Ascending aorta (tissue), 2 donors: ENCODE results near the gene SDK2. TPM values are rescaled to one million over a fixed set of nuclear protein-coding genes. Genes with fewer than 3 reads are reported as not detected.

Experiments
- DNase-seq, 2 donors: peaks; one replicate each; pipeline ENCODE4 v3.0.0-alpha.2; 2019; ENCODE audit warnings: low spot score in 2 of 2
- H3K27ac ChIP-seq, 2 donors: fragments of 200-600 bp; sonication (generic); one replicate each; pipeline ENCODE4 v1.5.1; 2016 to 2017; ENCODE audit warnings: mild to moderate bottlenecking in 1 of 2
- H3K27me3 ChIP-seq: fragments of 200-600 bp; sonication (generic); one replicate; pipeline ENCODE4 v1.5.1; 2017
- H3K36me3 ChIP-seq, 2 donors: fragments of 200-600 bp; sonication (generic); one replicate each; pipeline ENCODE4 v1.5.1; 2016
- H3K4me1 ChIP-seq, 2 donors: fragments of 200-600 bp; sonication (generic); one replicate each; pipeline ENCODE4 v1.5.1; 2016 to 2017; ENCODE audit warnings: mild to moderate bottlenecking in 1 of 2
- H3K4me3 ChIP-seq, 2 donors: fragments of 200-600 bp; sonication (generic); one replicate each; pipeline ENCODE4 v1.5.1; 2016 to 2017; ENCODE audit warnings: mild to moderate bottlenecking in 1 of 2
- H3K9me3 ChIP-seq, 2 donors: fragments of 200-600 bp; sonication (generic); one replicate each; pipeline ENCODE4 v1.5.1; 2016
- CTCF ChIP-seq, 3 experiments: fragments of 200-600 bp in 2 of 3; fragments of 450-650 bp in 1 of 3; sonication (generic) in 2 of 3; IDR thresholded peaks; one replicate each; pipeline ENCODE4 v1.5.1; 2016 to 2019; ENCODE audit warnings: antibody characterized with exemption in 3 of 3, mild to moderate bottlenecking in 1 of 3, moderate library complexity in 1 of 3
- intact Hi-C: fragments of 100-400 bp; cut with DNase I; formaldehyde crosslinking; loops from one replicate; pipeline ENCODE4 v1.15.1; 2023
- total RNA-seq: library from RNA; depleted of rRNA; stranded (reverse); fragments of >200 nt; gene quantifications from one replicate; pipeline ENCODE4 v1.1.0, GENCODE V29; 2016

SDK2 gene
- total RNA-seq, 1 donor from 2014 or later = 8.1 TPM

GRCh38 chr17:73393962-73394361 lies 250.3 kb downstream of the SDK2 start:
- DNase-seq = no peak
- intact Hi-C loops = no loop called here
- no peaks in the 10 kb centered on the region for H3K27me3 ChIP-seq
- H3K36me3 ChIP-seq = no peaks in the 10 kb centered on the region
- no peaks in the 10 kb centered on the region for H3K4me1 ChIP-seq
- no peak overlapping the region for H3K27ac ChIP-seq
- H3K4me3 ChIP-seq = no peak overlapping the region
- no peak for TF ChIP-seq CTCF (IDR thresholded peaks at IDR 0.05)
- no peaks in the 10 kb centered on the region for H3K9me3 ChIP-seq

- Histone ChIP-seq H3K27me3 (no peaks in the 10 kb centered on the region), H3K9me3 (no peaks in the 10 kb centered on the region), H3K27ac (no peak overlapping the region), H3K4me3 (no peak overlapping the region), H3K4me1 (no peaks in the 10 kb centered on the region), H3K36me3 (no peaks in the 10 kb centered on the region)
- intact Hi-C loops = no loop called here
- TF ChIP-seq CTCF (IDR thresholded peaks at IDR 0.05) = no peak
- no peak for DNase-seq
These were observed 250.9 kb downstream of the SDK2 start for GRCh38 chr17:73393381-73393780.

- no peaks in the 10 kb centered on the region for H3K4me1 ChIP-seq
- TF ChIP-seq CTCF (IDR thresholded peaks at IDR 0.05) = no peak
- intact Hi-C loops = no loop called here
- no peak overlapping the region for H3K27ac ChIP-seq
- H3K27me3 ChIP-seq = no peaks in the 10 kb centered on the region
- no peak overlapping the region for H3K4me3 ChIP-seq
- no peak for DNase-seq
- no peaks in the 10 kb centered on the region for H3K36me3 ChIP-seq
- no peaks in the 10 kb centered on the region for H3K9me3 ChIP-seq
These were observed 252.6 kb downstream of the SDK2 start for GRCh38 chr17:73391331-73392265.

GRCh38 chr17:73390851-73391250 lies 253.4 kb downstream of the SDK2 start:
- no peak overlapping the region for H3K27ac ChIP-seq
- no peaks in the 10 kb centered on the region for H3K9me3 ChIP-seq
- DNase-seq = no peak
- no peaks in the 10 kb centered on the region for H3K27me3 ChIP-seq
- no peak for TF ChIP-seq CTCF (IDR thresholded peaks at IDR 0.05)
- intact Hi-C loops = no loop called here
- H3K36me3 ChIP-seq = peaks cover 0 to 4% of the 10 kb centered on the region in 2 donors
- no peak overlapping the region for H3K4me3 ChIP-seq
- no peaks in the 10 kb centered on the region for H3K4me1 ChIP-seq

GRCh38 chr17:73390221-73390620 lies 254.0 kb downstream of the SDK2 start:
- Histone ChIP-seq H3K36me3 (peaks cover 2 to 11% of the 10 kb centered on the region in 2 donors), H3K4me3 (no peak overlapping the region), H3K27ac (no peak overlapping the region), H3K9me3 (no peaks in the 10 kb centered on the region), H3K27me3 (no peaks in the 10 kb centered on the region), H3K4me1 (no peaks in the 10 kb centered on the region)
- intact Hi-C loops = no loop called here
- no peak for DNase-seq
- TF ChIP-seq CTCF (IDR thresholded peaks at IDR 0.05) = no peak
